Measurements from ENCODE around the gene CDK19.

DNA sequence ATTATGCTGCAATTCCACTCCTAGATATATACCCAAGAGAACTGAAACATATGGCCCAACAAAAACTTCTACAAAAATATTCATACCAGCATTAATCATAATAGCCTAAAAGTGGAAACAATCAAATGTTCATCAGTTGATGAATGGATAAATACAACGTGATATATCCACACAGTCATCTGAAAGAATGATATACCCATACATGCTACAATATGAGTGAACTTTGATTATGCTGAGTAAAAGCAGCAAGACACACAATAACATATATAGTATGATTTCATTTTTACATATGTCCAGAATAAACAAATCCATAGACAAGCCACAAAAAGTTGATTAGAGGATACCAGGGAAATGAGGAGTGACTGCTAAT is 30.7 kb downstream of the CDK19 start:
- TF ChIP-seq, protein P1, sequence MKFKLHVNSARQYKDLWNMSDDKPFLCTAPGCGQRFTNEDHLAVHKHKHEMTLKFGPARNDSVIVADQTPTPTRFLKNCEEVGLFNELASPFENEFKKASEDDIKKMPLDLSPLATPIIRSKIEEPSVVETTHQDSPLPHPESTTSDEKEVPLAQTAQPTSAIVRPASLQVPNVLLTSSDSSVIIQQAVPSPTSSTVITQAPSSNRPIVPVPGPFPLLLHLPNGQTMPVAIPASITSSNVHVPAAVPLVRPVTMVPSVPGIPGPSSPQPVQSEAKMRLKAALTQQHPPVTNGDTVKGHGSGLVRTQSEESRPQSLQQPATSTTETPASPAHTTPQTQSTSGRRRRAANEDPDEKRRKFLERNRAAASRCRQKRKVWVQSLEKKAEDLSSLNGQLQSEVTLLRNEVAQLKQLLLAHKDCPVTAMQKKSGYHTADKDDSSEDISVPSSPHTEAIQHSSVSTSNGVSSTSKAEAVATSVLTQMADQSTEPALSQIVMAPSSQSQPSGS (CRISPR knock-in tag; IDR thresholded peaks at IDR 0.05) = no peak
- TF ChIP-seq ZNF737 (CRISPR knock-in tag; IDR thresholded peaks at IDR 0.05; ENCODE audit: borderline replicate concordance) (no peak), RCOR2 (CRISPR knock-in tag; IDR thresholded peaks at IDR 0.05) (no peak), SP1 (IDR thresholded peaks at IDR 0.05) (no peak), SP1 (CRISPR knock-in tag; IDR thresholded peaks at IDR 0.05) (no peak), POLR2A (IDR thresholded peaks at IDR 0.05; ENCODE audit: insufficient read depth in 1 of 2, low read depth in 2 of 2, low read length in 2 of 2) (no peak), AKAP8 (CRISPR knock-in tag; IDR thresholded peaks at IDR 0.05) (no peak), EZH2 (conservative IDR thresholded peaks at IDR 0.05; ENCODE audit: low read depth, low read length) (no peak), EP300 (IDR thresholded peaks at IDR 0.05; ENCODE audit: low read depth in 2 of 2, low read length in 2 of 2) (no peak), EP300 (CRISPR knock-in tag; IDR thresholded peaks at IDR 0.05; ENCODE audit: borderline replicate concordance) (no peak), ZNF780A (CRISPR knock-in tag; IDR thresholded peaks at IDR 0.05) (no peak), THYN1 (CRISPR knock-in tag; IDR thresholded peaks at IDR 0.05; ENCODE audit: borderline replicate concordance, low read depth) (no peak)
- TF ChIP-seq, protein P2, sequence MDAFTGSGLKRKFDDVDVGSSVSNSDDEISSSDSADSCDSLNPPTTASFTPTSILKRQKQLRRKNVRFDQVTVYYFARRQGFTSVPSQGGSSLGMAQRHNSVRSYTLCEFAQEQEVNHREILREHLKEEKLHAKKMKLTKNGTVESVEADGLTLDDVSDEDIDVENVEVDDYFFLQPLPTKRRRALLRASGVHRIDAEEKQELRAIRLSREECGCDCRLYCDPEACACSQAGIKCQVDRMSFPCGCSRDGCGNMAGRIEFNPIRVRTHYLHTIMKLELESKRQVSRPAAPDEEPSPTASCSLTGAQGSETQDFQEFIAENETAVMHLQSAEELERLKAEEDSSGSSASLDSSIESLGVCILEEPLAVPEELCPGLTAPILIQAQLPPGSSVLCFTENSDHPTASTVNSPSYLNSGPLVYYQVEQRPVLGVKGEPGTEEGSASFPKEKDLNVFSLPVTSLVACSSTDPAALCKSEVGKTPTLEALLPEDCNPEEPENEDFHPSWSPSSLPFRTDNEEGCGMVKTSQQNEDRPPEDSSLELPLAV (CRISPR knock-in tag; conservative IDR thresholded peaks at IDR 0.05; ENCODE audit: low read depth) = no peak
- TF ChIP-seq, protein P3, sequence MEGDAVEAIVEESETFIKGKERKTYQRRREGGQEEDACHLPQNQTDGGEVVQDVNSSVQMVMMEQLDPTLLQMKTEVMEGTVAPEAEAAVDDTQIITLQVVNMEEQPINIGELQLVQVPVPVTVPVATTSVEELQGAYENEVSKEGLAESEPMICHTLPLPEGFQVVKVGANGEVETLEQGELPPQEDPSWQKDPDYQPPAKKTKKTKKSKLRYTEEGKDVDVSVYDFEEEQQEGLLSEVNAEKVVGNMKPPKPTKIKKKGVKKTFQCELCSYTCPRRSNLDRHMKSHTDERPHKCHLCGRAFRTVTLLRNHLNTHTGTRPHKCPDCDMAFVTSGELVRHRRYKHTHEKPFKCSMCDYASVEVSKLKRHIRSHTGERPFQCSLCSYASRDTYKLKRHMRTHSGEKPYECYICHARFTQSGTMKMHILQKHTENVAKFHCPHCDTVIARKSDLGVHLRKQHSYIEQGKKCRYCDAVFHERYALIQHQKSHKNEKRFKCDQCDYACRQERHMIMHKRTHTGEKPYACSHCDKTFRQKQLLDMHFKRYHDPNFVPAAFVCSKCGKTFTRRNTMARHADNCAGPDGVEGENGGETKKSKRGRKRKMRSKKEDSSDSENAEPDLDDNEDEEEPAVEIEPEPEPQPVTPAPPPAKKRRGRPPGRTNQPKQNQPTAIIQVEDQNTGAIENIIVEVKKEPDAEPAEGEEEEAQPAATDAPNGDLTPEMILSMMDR (CRISPR knock-in tag; IDR thresholded peaks at IDR 0.05) = no peak

All from HepG2 (cell line).